T1000 (cell line): ENCODE data around the gene ACSL6.
"Not testable (repeated sequence)": the region's sequence is repeated elsewhere in the genome, so short reads cannot be mapped to it uniquely, and the experiment has no call there.

Experiments used
- DNase-seq: peaks from one replicate; lab custom pipeline; 2025; ENCODE audit warnings: mixed read lengths; lab: John Stamatoyannopoulos, UW

ACSL6 gene

DNA sequence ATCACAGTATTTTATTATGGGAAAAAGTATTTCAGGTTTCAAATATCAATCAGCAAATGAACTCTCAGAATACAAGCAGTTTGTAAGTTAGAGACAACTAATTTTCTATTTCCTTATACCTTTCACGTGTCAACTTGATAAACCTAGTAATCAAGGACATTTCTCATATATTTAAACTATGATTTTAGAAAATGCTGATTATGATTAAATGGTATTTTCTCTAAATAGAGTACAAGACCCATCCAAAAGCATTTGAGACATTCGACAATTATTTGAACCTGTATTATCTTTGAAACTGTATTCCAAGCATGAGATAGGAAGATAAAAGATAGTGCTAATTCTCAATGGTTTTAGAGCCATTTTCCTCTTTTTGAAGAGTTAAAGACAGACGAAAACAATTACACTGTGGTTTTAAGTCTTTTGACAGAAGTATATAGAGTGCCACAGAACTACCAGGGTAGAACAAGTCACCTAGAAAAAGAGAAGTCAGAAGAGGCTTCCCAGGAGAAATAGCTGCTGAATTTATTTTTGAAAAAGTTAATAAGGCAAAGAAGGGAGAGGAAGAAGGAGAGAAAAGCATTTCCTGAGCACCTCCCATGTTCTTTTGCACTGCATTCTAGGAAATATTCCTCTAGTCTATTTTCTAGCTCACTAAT, 71.6 kb downstream of the ACSL6 start:
- DNase-seq, result no peak

DNA sequence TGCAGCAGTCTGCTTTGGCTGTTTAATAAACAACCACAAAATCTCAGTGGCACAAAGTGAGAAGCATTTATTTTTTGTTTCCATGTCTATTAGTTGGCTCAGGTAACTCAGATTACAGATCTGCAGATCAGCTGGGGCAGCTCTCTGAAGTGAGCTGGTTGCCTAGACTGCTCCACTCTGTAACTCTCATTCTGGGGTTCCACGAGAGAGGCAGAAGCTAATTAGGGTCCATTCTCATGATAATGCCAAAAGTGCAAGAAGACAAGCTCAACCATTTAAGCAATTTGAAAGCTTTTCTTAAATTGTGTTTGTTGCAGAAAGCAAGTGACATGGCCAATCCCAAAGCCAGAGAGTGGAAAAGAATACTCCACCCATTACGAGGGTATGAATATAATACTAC, 79.2 kb downstream of the ACSL6 start:
- DNase-seq, result no peak

GRCh38 chr5:131928957-131929356, 82.5 kb downstream of the ACSL6 start:
- DNase-seq, result no peak

- DNase-seq, result no peak
Measured at GRCh38 chr5:131926168-131926567, 85.3 kb downstream of the ACSL6 start.

DNA sequence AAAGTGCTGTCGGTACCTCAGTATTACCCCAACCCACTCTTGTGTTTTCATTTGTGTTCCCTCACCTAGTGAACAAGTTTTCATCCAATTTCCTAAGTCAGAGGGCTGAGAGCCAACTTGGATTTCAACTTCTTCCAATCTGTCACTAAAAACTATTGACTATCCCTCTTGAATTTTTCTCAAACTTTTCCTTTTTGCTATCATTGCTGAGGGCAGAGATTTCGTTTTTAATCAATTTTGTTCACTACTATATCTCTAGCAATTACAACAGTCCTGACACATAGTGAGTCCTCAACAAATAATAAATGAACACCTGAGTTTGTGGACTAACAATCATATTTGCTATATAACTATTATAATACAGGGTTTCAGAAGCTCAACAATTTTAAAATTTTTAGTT, 95.0 kb downstream of the ACSL6 start:
- DNase-seq, result no peak

DNA sequence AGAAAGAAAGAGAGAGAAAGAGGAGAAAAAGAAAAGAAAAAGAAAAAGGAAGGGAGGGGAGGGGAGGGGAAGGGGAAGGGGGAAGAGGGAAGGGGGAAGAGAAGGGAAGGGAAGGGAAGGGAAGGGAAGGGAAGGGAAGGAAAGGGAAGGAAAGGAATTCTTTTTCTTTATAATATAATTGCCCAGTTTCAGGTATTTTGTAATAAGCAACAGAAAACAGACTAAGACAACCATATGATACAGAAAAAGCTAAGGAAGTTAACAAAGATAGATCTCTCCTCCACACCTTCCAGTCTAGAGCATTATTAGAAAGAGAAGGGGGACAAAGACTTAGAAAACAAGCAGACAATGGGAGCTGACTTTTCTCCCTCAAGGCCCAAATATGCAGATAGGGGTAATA, 97.0 kb downstream of the ACSL6 start:
- DNase-seq, result no peak

DNA sequence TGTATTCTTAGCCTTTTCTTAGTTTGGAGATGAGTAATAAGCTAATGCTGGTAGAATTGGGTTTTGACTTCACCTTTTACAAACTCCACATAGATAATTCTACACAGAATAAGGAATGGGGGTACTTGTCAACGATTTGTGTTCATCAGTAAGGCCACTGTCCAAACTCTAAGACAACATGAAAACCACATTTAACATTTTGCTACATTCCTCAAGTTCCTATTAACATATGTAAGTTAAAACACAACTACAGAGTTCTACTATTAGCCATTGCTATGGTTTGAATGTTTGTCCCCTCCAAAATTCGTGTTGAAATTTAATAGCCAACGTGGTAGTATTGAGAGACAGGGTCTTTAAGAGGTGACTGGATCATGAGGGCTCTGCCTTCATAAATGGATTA, 97.9 kb downstream of the ACSL6 start:
- no peak for DNase-seq

- no peak for DNase-seq
Measured at GRCh38 chr5:131906668-131907067, 104.8 kb downstream of the ACSL6 start.

DNA sequence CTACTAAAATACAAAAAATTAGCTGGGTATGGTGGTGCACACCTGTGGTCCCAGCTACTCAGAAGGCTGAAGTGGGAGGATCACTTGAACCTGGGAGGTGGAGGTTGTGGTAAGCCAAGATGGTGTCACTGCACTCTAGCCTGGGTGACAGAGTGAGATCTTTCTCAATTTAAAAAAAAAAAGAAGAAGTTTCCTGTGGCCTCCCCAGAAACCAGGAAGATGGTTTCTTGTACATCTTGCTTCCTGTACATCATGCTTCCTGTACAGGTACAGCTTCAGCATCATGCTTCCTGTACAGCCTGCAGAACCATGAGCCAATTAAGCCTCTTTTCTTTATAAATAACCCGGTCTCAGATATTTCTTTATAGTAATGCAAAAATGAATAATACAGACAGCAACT, 109.2 kb downstream of the ACSL6 start:
- not testable (repeated sequence) for DNase-seq
